Body of pancreas (tissue), 4 donors: ENCODE results near the gene DOK5. TPM values are rescaled to one million over a fixed set of nuclear protein-coding genes. Genes with fewer than 3 reads are reported as not detected.

Source experiments
- ATAC-seq: fragments of 150-250 bp; one replicate; pipeline ENCODE4 v1.9.1; 2016
- DNase-seq, 4 donors: peaks; one replicate each; pipeline ENCODE4 v3.0.0-alpha.2; 2019
- H3K27ac ChIP-seq, 4 donors: fragments of 200-600 bp; sonication (generic); 1 replicate in 3 of 4; 2 replicates in 1 of 4; pipeline versions ENCODE4 v1.5.1 to v1.6.1; 2016 to 2019; ENCODE audit warnings: mild to moderate bottlenecking in 1 of 4, mixed read lengths in 1 of 4, moderate library complexity in 1 of 4
- H3K27me3 ChIP-seq, 2 donors: fragments of 200-600 bp; sonication (generic); one replicate each; pipeline ENCODE4 v1.6.0; 2016; ENCODE audit warnings: mild to moderate bottlenecking in 1 of 2
- H3K36me3 ChIP-seq, 2 donors: fragments of 200-600 bp; sonication (generic); replicated peaks in 1 of 2; 2 replicates each; pipeline ENCODE4 v1.5.1; 2016; ENCODE audit warnings: low read depth in 2 of 2; ENCODE audit not compliant: insufficient read depth in 1 of 2
- H3K4me1 ChIP-seq: fragments of 200-600 bp; sonication (generic); one replicate; pipeline ENCODE4 v1.6.0; 2016
- H3K4me3 ChIP-seq, 2 donors: fragments of 200-600 bp; sonication (generic); 1 replicate in 1 of 2; 2 replicates in 1 of 2; pipeline ENCODE4 v1.5.1; 2016 to 2019
- H3K9me3 ChIP-seq, 3 donors: fragments of 200-600 bp; sonication (generic); 1 replicate in 2 of 3; 2 replicates in 1 of 3; pipeline ENCODE4 v1.5.1; 2016
- POLR2A ChIP-seq, 3 donors: fragments of 450-650 bp; IDR thresholded peaks; one replicate each; pipeline ENCODE4 v1.6.1; 2016; ENCODE audit warnings: antibody characterized with exemption in 3 of 3, mild to moderate bottlenecking in 2 of 3
- WGBS, 2 donors: methylation state at CpG; one replicate each; pipeline ENCODE4 v1.1.5; 2017; 5-methylcytosine and 5-hydroxymethylcytosine counted together
- intact Hi-C: fragments of 100-400 bp; cut with DNase I; formaldehyde crosslinking; loops from one replicate; pipeline ENCODE4 v1.15.1; 2023
- total RNA-seq, 2 donors: library from RNA; depleted of rRNA; stranded (reverse); fragments of >200 nt; gene quantifications; one replicate each; pipeline ENCODE4 v1.1.0, GENCODE V29; 2016
- TF ChIP-seq, protein P1 (sequence below), 7 experiments: fragments of 450-650 bp in 4 of 7; fragments of 200-600 bp in 3 of 7; sonication (generic) in 3 of 7; IDR thresholded peaks; one replicate each; pipeline ENCODE4 v1.5.1; 2016 to 2019; ENCODE audit warnings: antibody characterized with exemption in 7 of 7

The DOK5 gene
- total RNA-seq, 2 donors from 2014 or later, result 1.3 TPM; not detected in 1

DNA sequence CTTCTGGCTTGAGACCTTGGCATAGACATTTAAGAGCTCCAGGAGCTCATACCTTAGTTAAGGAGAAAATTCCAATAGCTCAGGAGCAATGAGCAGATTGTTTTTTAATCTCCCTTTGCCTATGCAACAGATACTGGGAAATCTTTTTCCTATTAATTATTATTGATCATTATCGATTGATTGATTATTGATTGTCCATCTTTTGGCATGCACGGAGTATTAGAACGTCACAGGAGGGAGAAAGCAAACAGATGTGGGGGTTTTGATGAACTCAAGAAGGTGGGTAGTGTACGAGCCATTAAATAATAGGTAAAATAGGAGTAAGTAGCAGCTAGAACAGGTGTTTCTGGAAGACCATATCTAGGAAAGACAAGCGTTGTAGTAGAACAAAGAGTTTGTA is 205.0 kb downstream of the DOK5 start:
- TF ChIP-seq POLR2A (IDR thresholded peaks at IDR 0.05), result no peak
- TF ChIP-seq, protein P1, sequence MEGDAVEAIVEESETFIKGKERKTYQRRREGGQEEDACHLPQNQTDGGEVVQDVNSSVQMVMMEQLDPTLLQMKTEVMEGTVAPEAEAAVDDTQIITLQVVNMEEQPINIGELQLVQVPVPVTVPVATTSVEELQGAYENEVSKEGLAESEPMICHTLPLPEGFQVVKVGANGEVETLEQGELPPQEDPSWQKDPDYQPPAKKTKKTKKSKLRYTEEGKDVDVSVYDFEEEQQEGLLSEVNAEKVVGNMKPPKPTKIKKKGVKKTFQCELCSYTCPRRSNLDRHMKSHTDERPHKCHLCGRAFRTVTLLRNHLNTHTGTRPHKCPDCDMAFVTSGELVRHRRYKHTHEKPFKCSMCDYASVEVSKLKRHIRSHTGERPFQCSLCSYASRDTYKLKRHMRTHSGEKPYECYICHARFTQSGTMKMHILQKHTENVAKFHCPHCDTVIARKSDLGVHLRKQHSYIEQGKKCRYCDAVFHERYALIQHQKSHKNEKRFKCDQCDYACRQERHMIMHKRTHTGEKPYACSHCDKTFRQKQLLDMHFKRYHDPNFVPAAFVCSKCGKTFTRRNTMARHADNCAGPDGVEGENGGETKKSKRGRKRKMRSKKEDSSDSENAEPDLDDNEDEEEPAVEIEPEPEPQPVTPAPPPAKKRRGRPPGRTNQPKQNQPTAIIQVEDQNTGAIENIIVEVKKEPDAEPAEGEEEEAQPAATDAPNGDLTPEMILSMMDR (IDR thresholded peaks at IDR 0.05), result no peak
- H3K4me3 ChIP-seq, result no peak overlapping the region
- H3K9me3 ChIP-seq, result no peaks in the 10 kb centered on the region
- intact Hi-C loops, result no loop called here
- H3K36me3 ChIP-seq, result no peaks in the 10 kb centered on the region
- DNase-seq, result no peak
- peaks cover 14% of the 10 kb centered on the region for H3K4me1 ChIP-seq
- no peak for ATAC-seq
- 17 to 20% methylated on average over 5 of the region's 5 CpGs for WGBS, 2 donors
- H3K27me3 ChIP-seq, result no peaks in the 10 kb centered on the region
- H3K27ac ChIP-seq, result no peak overlapping the region

DNA sequence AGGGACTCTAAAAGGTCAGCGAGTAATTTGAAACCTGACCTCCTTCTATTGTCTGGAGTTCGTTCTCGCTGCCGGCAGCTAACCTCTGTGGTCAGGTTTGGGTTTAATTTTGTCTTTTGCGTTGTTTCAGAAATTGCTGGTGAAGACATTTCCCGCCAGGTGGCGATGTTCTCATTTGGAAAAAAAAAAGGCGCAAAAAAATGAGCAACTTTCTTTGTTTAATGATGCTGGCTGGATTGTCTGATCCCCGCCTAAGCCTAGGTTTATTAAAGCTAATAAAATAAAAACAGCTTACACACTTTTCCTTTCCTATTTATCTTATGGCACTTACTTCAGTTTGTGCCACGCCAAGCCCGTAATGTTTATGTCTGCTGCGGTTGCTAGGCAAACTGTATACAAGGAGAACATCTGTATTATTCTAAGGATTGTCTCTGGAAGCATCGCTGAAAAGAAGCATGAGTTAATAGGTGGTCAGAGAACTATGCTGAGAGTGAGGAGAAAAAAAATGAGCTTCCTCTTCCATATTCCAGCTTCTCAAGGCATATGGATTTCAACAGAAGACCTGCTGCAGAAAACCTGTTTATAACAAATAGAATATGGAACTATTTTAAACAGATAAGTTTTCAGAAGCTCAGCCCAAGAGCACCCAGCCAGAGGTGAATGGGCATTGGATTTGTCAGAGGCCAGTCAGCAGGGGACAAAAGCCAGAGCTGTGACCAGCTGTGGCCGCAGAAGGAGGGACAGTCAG is 205.7 kb downstream of the DOK5 start:
- no peak overlapping the region for H3K4me3 ChIP-seq
- TF ChIP-seq, protein P1 (IDR thresholded peaks at IDR 0.05), result peak; percentile 38 to 81 (median 66)
- no peak for TF ChIP-seq POLR2A (IDR thresholded peaks at IDR 0.05)
- ATAC-seq (peak; percentile 68), DNase-seq (peak; percentile 28 to 60 (median 48))
- 22 to 23% methylated on average over 14 of the region's 14 CpGs for WGBS, 2 donors
- H3K9me3 ChIP-seq, result no peaks in the 10 kb centered on the region
- H3K27ac ChIP-seq, result no peak overlapping the region
- H3K4me1 ChIP-seq, result peaks cover 14% of the 10 kb centered on the region
- intact Hi-C loops, result no loop called here
- no peaks in the 10 kb centered on the region for H3K27me3 ChIP-seq
- no peaks in the 10 kb centered on the region for H3K36me3 ChIP-seq

DNA sequence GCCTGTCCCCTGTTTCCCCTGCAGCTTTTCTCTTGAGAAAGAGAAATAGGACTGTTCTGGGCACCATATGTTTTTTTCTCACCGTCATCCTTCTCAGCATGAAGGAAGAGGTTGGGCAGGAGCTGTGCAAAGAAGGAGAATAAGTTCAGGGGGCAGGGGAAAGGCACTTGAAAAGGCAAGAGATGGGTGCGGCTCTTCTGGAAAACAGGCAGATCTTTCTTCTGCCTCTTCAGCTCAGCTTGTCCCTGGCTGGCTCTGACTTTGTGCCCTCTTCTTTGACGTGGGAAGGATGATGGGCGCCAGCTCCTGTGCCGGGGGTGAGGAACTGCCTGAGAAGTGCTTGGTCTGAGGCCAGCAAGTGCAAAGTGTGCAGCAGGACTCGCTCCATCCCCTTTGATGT is 206.5 kb downstream of the DOK5 start:
- DNase-seq (no peak), ATAC-seq (no peak)
- 58 to 62% methylated on average over 6 of the region's 6 CpGs for WGBS, 2 donors

GRCh38 chr20:54688476-54688875 is 213.1 kb downstream of the DOK5 start:
- Histone ChIP-seq H3K4me3 (no peak overlapping the region), H3K4me1 (peaks cover 24% of the 10 kb centered on the region), H3K9me3 (no peaks in the 10 kb centered on the region), H3K27ac (no peak overlapping the region), H3K27me3 (no peaks in the 10 kb centered on the region), H3K36me3 (no peaks in the 10 kb centered on the region)
- no peak for DNase-seq
- TF ChIP-seq, protein P1 (IDR thresholded peaks at IDR 0.05), result no peak
- no peak for TF ChIP-seq POLR2A (IDR thresholded peaks at IDR 0.05)
- ATAC-seq, result no peak
- WGBS, 2 donors, result 76 to 89% methylated on average over 1 of the region's 1 CpG
- intact Hi-C loops, result loop anchor here (5.0 kb wide), 1 partner anchor 39 kb away; no protein-coding TSS in a partner anchor

More for the DNA sequence above, 206.5 kb downstream of the DOK5 start:
- Histone ChIP-seq H3K4me1 (peaks cover 14% of the 10 kb centered on the region), H3K36me3 (no peaks in the 10 kb centered on the region), H3K4me3 (no peak overlapping the region), H3K27me3 (no peaks in the 10 kb centered on the region), H3K9me3 (no peaks in the 10 kb centered on the region), H3K27ac (no peak overlapping the region)
- TF ChIP-seq, protein P1 (IDR thresholded peaks at IDR 0.05), result no peak
- no peak for TF ChIP-seq POLR2A (IDR thresholded peaks at IDR 0.05)
- intact Hi-C loops, result no loop called here

DNA sequence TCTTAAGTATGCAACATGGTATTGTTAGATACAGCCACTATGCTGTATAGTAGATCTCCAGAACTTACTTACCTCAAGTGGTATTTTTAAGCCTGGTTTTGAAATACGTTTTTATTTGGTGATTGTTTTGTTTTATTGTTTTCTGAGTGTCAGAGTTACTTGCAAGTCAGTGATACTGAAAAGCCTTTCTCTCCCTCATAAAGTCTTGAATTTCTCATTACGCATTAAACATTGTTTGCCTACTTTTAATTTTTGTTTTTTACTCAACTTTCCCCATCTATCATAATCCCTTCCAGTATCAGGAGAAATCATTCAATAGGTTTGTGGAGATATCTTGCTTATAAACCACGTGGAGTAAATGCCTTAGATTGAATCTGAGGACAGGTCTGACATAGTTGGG is 214.9 kb downstream of the DOK5 start:
- H3K36me3 ChIP-seq, result no peaks in the 10 kb centered on the region
- no peaks in the 10 kb centered on the region for H3K27me3 ChIP-seq
- TF ChIP-seq, protein P1 (IDR thresholded peaks at IDR 0.05), result no peak
- no peak for TF ChIP-seq POLR2A (IDR thresholded peaks at IDR 0.05)
- peaks cover 25% of the 10 kb centered on the region for H3K4me1 ChIP-seq
- H3K9me3 ChIP-seq, result no peaks in the 10 kb centered on the region
- intact Hi-C loops, result no loop called here
- no peak overlapping the region for H3K27ac ChIP-seq
- ATAC-seq (no peak), DNase-seq (no peak)
- no peak overlapping the region for H3K4me3 ChIP-seq
- WGBS, 2 donors, result 71 to 76% methylated on average over 3 of the region's 3 CpGs
